ENCODE data around the gene SLIT3.

DNA sequence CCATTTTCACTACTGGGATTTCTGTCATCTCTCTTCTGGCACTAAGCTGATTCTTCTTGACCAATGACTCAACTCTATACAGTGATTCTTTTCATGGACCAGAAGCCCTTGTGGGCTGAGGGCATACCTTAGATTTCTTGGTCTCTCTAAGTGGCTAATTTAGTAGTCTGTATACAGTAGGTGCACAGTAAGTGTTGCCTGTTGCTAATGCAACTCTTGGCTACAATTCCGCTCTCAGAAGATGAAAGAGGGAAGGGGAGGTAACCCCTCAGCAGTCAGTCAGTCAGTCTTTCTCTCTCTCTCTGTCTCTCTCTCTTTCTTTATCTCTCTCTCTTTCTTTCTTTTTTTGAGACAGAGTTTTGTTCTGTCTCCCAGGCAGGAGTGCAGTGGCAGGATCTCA, 606.6 kb downstream of the SLIT3 start:
- TF ChIP-seq, protein P1, sequence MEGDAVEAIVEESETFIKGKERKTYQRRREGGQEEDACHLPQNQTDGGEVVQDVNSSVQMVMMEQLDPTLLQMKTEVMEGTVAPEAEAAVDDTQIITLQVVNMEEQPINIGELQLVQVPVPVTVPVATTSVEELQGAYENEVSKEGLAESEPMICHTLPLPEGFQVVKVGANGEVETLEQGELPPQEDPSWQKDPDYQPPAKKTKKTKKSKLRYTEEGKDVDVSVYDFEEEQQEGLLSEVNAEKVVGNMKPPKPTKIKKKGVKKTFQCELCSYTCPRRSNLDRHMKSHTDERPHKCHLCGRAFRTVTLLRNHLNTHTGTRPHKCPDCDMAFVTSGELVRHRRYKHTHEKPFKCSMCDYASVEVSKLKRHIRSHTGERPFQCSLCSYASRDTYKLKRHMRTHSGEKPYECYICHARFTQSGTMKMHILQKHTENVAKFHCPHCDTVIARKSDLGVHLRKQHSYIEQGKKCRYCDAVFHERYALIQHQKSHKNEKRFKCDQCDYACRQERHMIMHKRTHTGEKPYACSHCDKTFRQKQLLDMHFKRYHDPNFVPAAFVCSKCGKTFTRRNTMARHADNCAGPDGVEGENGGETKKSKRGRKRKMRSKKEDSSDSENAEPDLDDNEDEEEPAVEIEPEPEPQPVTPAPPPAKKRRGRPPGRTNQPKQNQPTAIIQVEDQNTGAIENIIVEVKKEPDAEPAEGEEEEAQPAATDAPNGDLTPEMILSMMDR (IDR thresholded peaks at IDR 0.05): no peak
- TF ChIP-seq POLR2A (IDR thresholded peaks at IDR 0.05): no peak
